AG04449 (cell line): ENCODE results near the gene ZNF503.

ENCODE experiments used
- CTCF ChIA-PET: fragments of 350-600 bp; formaldehyde crosslinking; extraction: SDS; loops from one replicate; lab custom pipeline; 2021; ENCODE audit warnings: antibody characterized with exemption; lab: Yijun Ruan, JAX
- POLR2A ChIA-PET: fragments of 400-600, 350-600 bp; formaldehyde crosslinking; extraction: SDS; loops from one replicate; lab custom pipeline; 2020; ENCODE audit warnings: antibody characterized with exemption, inconsistent platforms; lab: Yijun Ruan, JAX
- DNase-seq: peaks from one replicate; pipeline ENCODE4 v3.0.0-alpha.2; 2010; ENCODE audit warnings: low read depth, low spot score
- H3K4me3 ChIP-seq: 2 replicates; pipeline ENCODE4 v1.5.1; 2011; ENCODE audit warnings: low read depth, mild to moderate bottlenecking, control low read depth, low read length
- CTCF ChIP-seq: IDR thresholded peaks from one replicate; pipeline ENCODE4 v1.5.1; 2011; ENCODE audit warnings: mild to moderate bottlenecking, moderate library complexity, low read length, control low read depth, inconsistent platforms; ENCODE audit not compliant: insufficient read depth; ENCODE audit errors: missing control alignments

Gene ZNF503

GRCh38 chr10:75400771-75401568 lies 594 bp downstream of the ZNF503 start:
- ChIA-PET POLR2A (interaction anchor here (0.6 to 1.5 kb wide), 10 partner anchors 42 to 1142 kb away, joined by 3 to 5 read pairs (median 3); no protein-coding TSS in a partner anchor), CTCF (interaction anchor here (0.7 to 5.0 kb wide), 12 partner anchors 10 to 1604 kb away, joined by 3 to 32 read pairs (median 5); no protein-coding TSS in a partner anchor)
- no peak for DNase-seq
- peak; percentile 22 for TF ChIP-seq CTCF
- peak overlapping the region; percentile 96 for H3K4me3 ChIP-seq

GRCh38 chr10:75400163-75400770 lies 1.3 kb downstream of the ZNF503 start:
- POLR2A ChIA-PET = interaction anchor here (0.6 to 1.5 kb wide), 4 partner anchors 166 to 1147 kb away, joined by 3 to 5 read pairs (median 3); no protein-coding TSS in a partner anchor
- CTCF ChIA-PET = interaction anchor here (1.0 to 5.0 kb wide), 12 partner anchors 10 to 1165 kb away, joined by 3 to 32 read pairs (median 6); no protein-coding TSS in a partner anchor
- DNase-seq = no peak
- TF ChIP-seq CTCF = no peak
- H3K4me3 ChIP-seq = peak overlapping the region; percentile 96

GRCh38 chr10:75399461-75400162 lies 2.0 kb downstream of the ZNF503 start:
- DNase-seq = peak; percentile 5
- ChIA-PET POLR2A (interaction anchor here (1.0 kb wide), 1 partner anchor 1147 kb away, joined by 5 read pairs; no protein-coding TSS in a partner anchor), CTCF (interaction anchor here (0.7 to 5.0 kb wide), 18 partner anchors 11 to 1711 kb away, joined by 3 to 32 read pairs (median 4); no protein-coding TSS in a partner anchor)
- TF ChIP-seq CTCF = peak; percentile 81
- peak overlapping the region; percentile 96 for H3K4me3 ChIP-seq

GRCh38 chr10:75398692-75399460 lies 2.7 kb downstream of the ZNF503 start:
- POLR2A ChIA-PET = interaction anchor here (0.5 kb wide), 1 partner anchor 104 kb away, joined by 3 read pairs; no protein-coding TSS in a partner anchor
- no peak for TF ChIP-seq CTCF
- peak overlapping the region; percentile 96 for H3K4me3 ChIP-seq
- no peak for DNase-seq
- CTCF ChIA-PET = interaction anchor here (0.7 to 5.0 kb wide), 16 partner anchors 17 to 1712 kb away, joined by 3 to 32 read pairs (median 5); no protein-coding TSS in a partner anchor

GRCh38 chr10:75398200-75398691 lies 3.3 kb downstream of the ZNF503 start:
- POLR2A ChIA-PET = interaction anchor here (0.5 to 0.6 kb wide), 2 partner anchors 38 to 103 kb away, joined by 3 read pairs; no protein-coding TSS in a partner anchor
- no peak for TF ChIP-seq CTCF
- CTCF ChIA-PET = interaction anchor here (0.7 to 5.0 kb wide), 10 partner anchors 16 to 1713 kb away, joined by 3 to 32 read pairs (median 4); no protein-coding TSS in a partner anchor
- DNase-seq = no peak
- peak overlapping the region; percentile 96 for H3K4me3 ChIP-seq
